ELF-1 (cell line): ENCODE data around the gene SP3.

Experiments
- DNase-seq: peaks from one replicate; pipeline ENCODE4 v3.0.0-alpha.2; 2016; ENCODE audit warnings: low read depth, low spot score

Gene SP3

GRCh38 chr2:173858291-173858731, 106.9 kb downstream of the SP3 start:
- DNase-seq, result no peak
